K562 (cell line): Measurements from ENCODE around the gene TEX22.

Source experiments
- CTCF ChIP-seq, 3 experiments: IDR thresholded peaks in 2 of 3; conservative IDR thresholded peaks in 1 of 3; 2 replicates each; pipeline ENCODE4 v1.5.1; 2011 to 2012; ENCODE audit warnings: low read length in 3 of 3, mild to moderate bottlenecking in 3 of 3, control low read depth in 2 of 3, improper control_type of control experiment in 1 of 3, inconsistent platforms in 1 of 3, low read depth in 1 of 3, mixed read lengths in 1 of 3, moderate library complexity in 1 of 3; ENCODE audit not compliant: insufficient read depth in 2 of 3
- HNRNPH1 ChIP-seq: fragments of 200-400 bp; formaldehyde crosslinking; optimal IDR thresholded peaks from 2 replicates; pipeline ENCODE3; 2017; ENCODE audit warnings: low read depth, mild to moderate bottlenecking, low read length, moderate library complexity
- POLR2G ChIP-seq: fragments of 200-400 bp; formaldehyde crosslinking; IDR thresholded peaks from 2 replicates; pipeline ENCODE4 v1.6.1; 2017; ENCODE audit warnings: low read depth, mild to moderate bottlenecking, antibody characterized with exemption, low read length, moderate library complexity
- SPI1 ChIP-seq: IDR thresholded peaks from 2 replicates; pipeline ENCODE4 v1.6.1; 2011; ENCODE audit warnings: low read depth, low read length, control low read depth, borderline replicate concordance
- TF ChIP-seq, protein P1 (sequence below), 2 experiments: fragments of 450-650 bp; formaldehyde crosslinking in 1 of 2; IDR thresholded peaks; 2 replicates each; pipeline versions ENCODE4 v1.4.0 to v1.6.1; 2014 to 2020; ENCODE audit warnings: mild to moderate bottlenecking in 2 of 2, borderline replicate concordance in 1 of 2, low read depth in 1 of 2

GRCh38 chr14:105382343-105383082, 15.8 kb upstream of the TEX22 start:
- no peak for TF ChIP-seq POLR2G
- TF ChIP-seq HNRNPH1: no peak
- no peak for TF ChIP-seq CTCF (IDR thresholded peaks at IDR 0.05 in 2 of 3, conservative IDR thresholded peaks at IDR 0.05 in 1 of 3; ENCODE audit: insufficient read depth in 2 of 3, low read depth in 1 of 3, low read length in 3 of 3)
- no peak for TF ChIP-seq SPI1
- TF ChIP-seq, protein P1, sequence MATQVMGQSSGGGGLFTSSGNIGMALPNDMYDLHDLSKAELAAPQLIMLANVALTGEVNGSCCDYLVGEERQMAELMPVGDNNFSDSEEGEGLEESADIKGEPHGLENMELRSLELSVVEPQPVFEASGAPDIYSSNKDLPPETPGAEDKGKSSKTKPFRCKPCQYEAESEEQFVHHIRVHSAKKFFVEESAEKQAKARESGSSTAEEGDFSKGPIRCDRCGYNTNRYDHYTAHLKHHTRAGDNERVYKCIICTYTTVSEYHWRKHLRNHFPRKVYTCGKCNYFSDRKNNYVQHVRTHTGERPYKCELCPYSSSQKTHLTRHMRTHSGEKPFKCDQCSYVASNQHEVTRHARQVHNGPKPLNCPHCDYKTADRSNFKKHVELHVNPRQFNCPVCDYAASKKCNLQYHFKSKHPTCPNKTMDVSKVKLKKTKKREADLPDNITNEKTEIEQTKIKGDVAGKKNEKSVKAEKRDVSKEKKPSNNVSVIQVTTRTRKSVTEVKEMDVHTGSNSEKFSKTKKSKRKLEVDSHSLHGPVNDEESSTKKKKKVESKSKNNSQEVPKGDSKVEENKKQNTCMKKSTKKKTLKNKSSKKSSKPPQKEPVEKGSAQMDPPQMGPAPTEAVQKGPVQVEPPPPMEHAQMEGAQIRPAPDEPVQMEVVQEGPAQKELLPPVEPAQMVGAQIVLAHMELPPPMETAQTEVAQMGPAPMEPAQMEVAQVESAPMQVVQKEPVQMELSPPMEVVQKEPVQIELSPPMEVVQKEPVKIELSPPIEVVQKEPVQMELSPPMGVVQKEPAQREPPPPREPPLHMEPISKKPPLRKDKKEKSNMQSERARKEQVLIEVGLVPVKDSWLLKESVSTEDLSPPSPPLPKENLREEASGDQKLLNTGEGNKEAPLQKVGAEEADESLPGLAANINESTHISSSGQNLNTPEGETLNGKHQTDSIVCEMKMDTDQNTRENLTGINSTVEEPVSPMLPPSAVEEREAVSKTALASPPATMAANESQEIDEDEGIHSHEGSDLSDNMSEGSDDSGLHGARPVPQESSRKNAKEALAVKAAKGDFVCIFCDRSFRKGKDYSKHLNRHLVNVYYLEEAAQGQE (IDR thresholded peaks at IDR 0.05; ENCODE audit: borderline replicate concordance): no peak
- TF ChIP-seq, protein P1 (CRISPR knock-in tag; IDR thresholded peaks at IDR 0.05; ENCODE audit: low read depth): no peak
